GM12864 (cell line): ENCODE measurements around the gene KNTC1.
"Not testable (repeated sequence)": the region's sequence is repeated elsewhere in the genome, so short reads cannot be mapped to it uniquely, and the experiment has no call there.

Source experiments
- DNase-seq: peaks from one replicate; pipeline ENCODE4 v3.0.0-alpha.2; 2011; ENCODE audit warnings: low read depth
- H3K4me3 ChIP-seq: 2 replicates; pipeline ENCODE4 v1.5.1; 2011; ENCODE audit warnings: mild to moderate bottlenecking, low read depth, low read length, control low read depth
- CTCF ChIP-seq: IDR thresholded peaks from 2 replicates; pipeline ENCODE4 v1.5.1; 2011; ENCODE audit warnings: low read depth, mild to moderate bottlenecking, moderate library complexity, low read length, control low read depth, inconsistent platforms; ENCODE audit errors: missing control alignments

Gene KNTC1

GRCh38 chr12:122526683-122527477, at the start of gene KNTC1, which contains the start of gene RSRC2:
Gene KNTC1, plus strand, starts transcription at chr12:122527249. Its CDS starts 2,815 bp downstream, at chr12:122530064.
Gene RSRC2, minus strand, starts transcription at chr12:122526936. Its CDS starts 83 bp downstream, at chr12:122526853.
- TF ChIP-seq CTCF, result no peak
- DNase-seq, result peak; percentile 99
- H3K4me3 ChIP-seq, result peak within 1 kb of the TSS; percentile 87

- H3K4me3 ChIP-seq, result no peak overlapping the region
- no peak for DNase-seq
- no peak for TF ChIP-seq CTCF
Observed at GRCh38 chr12:122480753-122481152, 46.3 kb upstream of the KNTC1 start.

- no peak overlapping the region for H3K4me3 ChIP-seq
- no peak for DNase-seq
- TF ChIP-seq CTCF, result no peak
Observed at GRCh38 chr12:122481861-122482260, 45.2 kb upstream of the KNTC1 start.

- no peak for TF ChIP-seq CTCF
- H3K4me3 ChIP-seq, result no peak overlapping the region
- DNase-seq, result no peak
Observed at GRCh38 chr12:122483969-122484368, 43.1 kb upstream of the KNTC1 start.

GRCh38 chr12:122484385-122484784, 42.7 kb upstream of the KNTC1 start:
- H3K4me3 ChIP-seq, DNase-seq: not testable (repeated sequence)

GRCh38 chr12:122486360-122486759, 40.7 kb upstream of the KNTC1 start:
- H3K4me3 ChIP-seq, DNase-seq: not testable (repeated sequence)

GRCh38 chr12:122486805-122487426, 40.1 kb upstream of the KNTC1 start:
- H3K4me3 ChIP-seq, result no peak overlapping the region
- no peak for TF ChIP-seq CTCF
- no peak for DNase-seq

GRCh38 chr12:122487807-122488206, 39.2 kb upstream of the KNTC1 start:
- not testable (repeated sequence) for DNase-seq, H3K4me3 ChIP-seq
